CD14-positive monocyte (primary cell): ENCODE results near the gene SMIM22. TPM values are rescaled to one million over a fixed set of nuclear protein-coding genes. Genes with fewer than 3 reads are reported as not detected.

Experiments
- DNase-seq, 3 donors: peaks; one replicate each; pipeline ENCODE4 v3.0.0-alpha.2; 2011 to 2022
- H2AFZ ChIP-seq: 2 replicates; pipeline ENCODE4 v1.6.0; 2012; ENCODE audit warnings: mild to moderate bottlenecking, low read depth, low read length, inconsistent platforms; ENCODE audit not compliant: insufficient read depth, poor library complexity, severe bottlenecking
- H3K27ac ChIP-seq, 2 donors: 1 replicate in 1 of 2; 2 replicates in 1 of 2; pipeline ENCODE4 v1.5.1; 2012 to 2013; ENCODE audit warnings: low read length in 2 of 2, control low read depth in 1 of 2, inconsistent platforms in 1 of 2, low read depth in 1 of 2, mild to moderate bottlenecking in 1 of 2
- H3K27me3 ChIP-seq, 2 donors: one replicate each; pipeline versions ENCODE4 v1.6.0 to v1.6.1; 2011 to 2013; ENCODE audit warnings: low read length in 2 of 2; ENCODE audit not compliant: control insufficient read depth in 2 of 2, insufficient read depth in 2 of 2
- H3K36me3 ChIP-seq, 2 donors: replicated peaks in 1 of 2; 1 replicate in 1 of 2; 2 replicates in 1 of 2; pipeline versions ENCODE4 v1.5.1 to v1.6.1; 2012 to 2013; ENCODE audit warnings: low read length in 2 of 2, control low read depth in 1 of 2, inconsistent platforms in 1 of 2, mild to moderate bottlenecking in 1 of 2; ENCODE audit not compliant: insufficient read depth in 2 of 2, control insufficient read depth in 1 of 2
- H3K4me1 ChIP-seq, 2 donors: 1 replicate in 1 of 2; 2 replicates in 1 of 2; pipeline versions ENCODE4 v1.5.1 to v1.6.1; 2012 to 2013; ENCODE audit warnings: low read length in 2 of 2, control low read depth in 1 of 2, inconsistent platforms in 1 of 2, mild to moderate bottlenecking in 1 of 2, moderate library complexity in 1 of 2; ENCODE audit not compliant: insufficient read depth in 2 of 2, control insufficient read depth in 1 of 2
- H3K4me2 ChIP-seq: replicated peaks from 2 replicates; pipeline ENCODE3; 2012; ENCODE audit warnings: low read length, moderate library complexity, mild to moderate bottlenecking; ENCODE audit not compliant: poor library complexity, severe bottlenecking; ENCODE audit errors: extremely low read depth
- H3K4me3 ChIP-seq, 3 experiments: fragments of 200-600 bp in 1 of 3; sonication (generic) in 1 of 3; replicated peaks in 1 of 3; 1 replicate in 2 of 3; 2 replicates in 1 of 3; pipeline ENCODE4 v1.5.1; 2011 to 2013; ENCODE audit warnings: low read length in 3 of 3, mild to moderate bottlenecking in 3 of 3, control low read depth in 2 of 3, low read depth in 2 of 3, inconsistent platforms in 1 of 3, moderate library complexity in 1 of 3
- H3K79me2 ChIP-seq: 2 replicates; pipeline ENCODE4 v1.6.0; 2012; ENCODE audit warnings: mild to moderate bottlenecking, control low read depth, inconsistent platforms, low read length, moderate library complexity; ENCODE audit not compliant: insufficient read depth
- H3K9ac ChIP-seq: 2 replicates; pipeline ENCODE4 v1.6.0; 2017; ENCODE audit warnings: low read length, mild to moderate bottlenecking; ENCODE audit not compliant: insufficient read depth, poor library complexity, severe bottlenecking
- H3K9me3 ChIP-seq, 2 donors: replicated peaks in 1 of 2; 1 replicate in 1 of 2; 2 replicates in 1 of 2; pipeline versions ENCODE4 v1.5.1 to v1.6.1; 2012 to 2013; ENCODE audit warnings: low read length in 2 of 2, control low read depth in 1 of 2; ENCODE audit not compliant: control insufficient read depth in 1 of 2, insufficient read depth in 1 of 2
- H4K20me1 ChIP-seq: 2 replicates; pipeline ENCODE4 v1.6.0; 2012; ENCODE audit warnings: mild to moderate bottlenecking, low read length, control low read depth, moderate library complexity; ENCODE audit not compliant: insufficient read depth
- H3K27ac Mint-ChIP-seq, 7 donors: one replicate each; pipeline ENCODE4 v1.8.0; 2020; ENCODE audit warnings: mild to moderate bottlenecking in 7 of 7, mixed read lengths in 7 of 7, moderate library complexity in 6 of 7, inconsistent platforms in 2 of 7
- H3K27me3 Mint-ChIP-seq, 3 donors: one replicate each; pipeline ENCODE4 v1.8.0; 2021 to 2022; ENCODE audit warnings: low read depth in 3 of 3, mild to moderate bottlenecking in 3 of 3, mixed read lengths in 3 of 3, moderate library complexity in 3 of 3, inconsistent platforms in 1 of 3
- H3K36me3 Mint-ChIP-seq, 2 donors: one replicate each; pipeline ENCODE4 v1.8.0; 2020; ENCODE audit warnings: mixed read lengths in 2 of 2, inconsistent platforms in 1 of 2, mild to moderate bottlenecking in 1 of 2
- H3K4me1 Mint-ChIP-seq: one replicate; pipeline ENCODE4 v1.8.0; 2020; ENCODE audit warnings: mild to moderate bottlenecking, mixed read lengths
- H3K4me3 Mint-ChIP-seq, 2 donors: one replicate each; pipeline ENCODE4 v1.8.0; 2020; ENCODE audit warnings: mild to moderate bottlenecking in 2 of 2, mixed read lengths in 2 of 2, moderate library complexity in 1 of 2
- H3K9me3 Mint-ChIP-seq, 7 donors: one replicate each; pipeline ENCODE4 v1.8.0; 2020 to 2022; ENCODE audit warnings: mixed read lengths in 7 of 7, mild to moderate bottlenecking in 6 of 7, moderate library complexity in 6 of 7, inconsistent platforms in 2 of 7
- CTCF ChIP-seq: fragments of 200-600 bp; IDR thresholded peaks from one replicate; pipeline ENCODE4 v1.8.0; 2022; ENCODE audit warnings: antibody characterized with exemption, mild to moderate bottlenecking
- WGBS: methylation state at CpG from one replicate; pipeline ENCODE4 v1.1.5; 2013; ENCODE audit warnings: missing lambda C conversion rate; ENCODE audit not compliant: insufficient coverage; 5-methylcytosine and 5-hydroxymethylcytosine counted together
- intact Hi-C, 2 donors: fragments of 100-400 bp; cut with micrococcal nuclease; formaldehyde crosslinking; loops; one replicate each; pipeline versions ENCODE4 v1.15.0 to v1.15.1; 2023
- polyA plus RNA-seq, 3 donors: library from polyadenylated mRNA; depleted of rRNA in 1 of 3; unstranded in 2 of 3; stranded (reverse) in 1 of 3; fragments of 300-500 nt in 2 of 3; fragments of >200 nt in 1 of 3; fragmentation: Illumina TruSeq in 2 of 3; gene quantifications; 1 replicate in 2 of 3; 2 replicates in 1 of 3; pipeline ENCODE4 v1.2.3, GENCODE V29; 2012 to 2021

Gene SMIM22
- polyA plus RNA-seq, 3 donors, result not detected

GRCh38 chr16:4788910-4789309 is 6.3 kb upstream of the SMIM22 start:
- Mint-ChIP-seq H3K9me3 (peaks cover 0 to 2% (median 0%) of the 10 kb centered on the region in 7 donors), H3K27me3 (peaks cover 1 to 9% (median 5%) of the 10 kb centered on the region in 3 donors), H3K27ac (no peak overlapping the region), H3K4me3 (no peak overlapping the region), H3K36me3 (no peaks in the 10 kb centered on the region), H3K4me1 (peaks cover 3% of the 10 kb centered on the region)
- Histone ChIP-seq H3K36me3 (no peaks in the 10 kb centered on the region), H3K27me3 (no peaks in the 10 kb centered on the region), H3K4me3 (no peak overlapping the region), H3K27ac (no peak overlapping the region), H3K4me2 (no peak overlapping the region), H3K9me3 (no peaks in the 10 kb centered on the region), H2AFZ (no peak overlapping the region), H3K9ac (no peak overlapping the region), H4K20me1 (no peaks in the 10 kb centered on the region), H3K79me2 (no peaks in the 10 kb centered on the region), H3K4me1 (no peaks in the 10 kb centered on the region)
- TF ChIP-seq CTCF, result no peak
- no peak for DNase-seq
- no CpG with 5 or more reads among the region's 7 CpGs for WGBS
- intact Hi-C loops, result no loop called here

GRCh38 chr16:4790261-4790660 is 4.9 kb upstream of the SMIM22 start:
- no peak for TF ChIP-seq CTCF
- peaks cover 0 to 2% (median 0%) of the 10 kb centered on the region in 7 donors for H3K9me3 Mint-ChIP-seq
- DNase-seq, result no peak

More at GRCh38 chr16:4790261-4790660, 4.9 kb upstream of the SMIM22 start:
- H3K4me1 ChIP-seq, result no peaks in the 10 kb centered on the region
- Mint-ChIP-seq H3K27ac (no peak overlapping the region), H3K4me1 (peaks cover 3% of the 10 kb centered on the region), H3K36me3 (peaks cover 0 to under 1% of the 10 kb centered on the region in 2 donors), H3K4me3 (no peak overlapping the region), H3K27me3 (peaks cover 0 to 7% (median 5%) of the 10 kb centered on the region in 3 donors)
- H3K4me2 ChIP-seq, result no peak overlapping the region
- H3K27ac ChIP-seq, result no peak overlapping the region
- H3K9me3 ChIP-seq, result no peaks in the 10 kb centered on the region
- H4K20me1 ChIP-seq, result no peaks in the 10 kb centered on the region
- H3K9ac ChIP-seq, result no peak overlapping the region
- H3K36me3 ChIP-seq, result no peaks in the 10 kb centered on the region
- H3K27me3 ChIP-seq, result no peaks in the 10 kb centered on the region
- H3K4me3 ChIP-seq, result no peak overlapping the region
- no peak overlapping the region for H2AFZ ChIP-seq
- intact Hi-C loops, result no loop called here
- H3K79me2 ChIP-seq, result no peaks in the 10 kb centered on the region
- 92% methylated on average over 7 of the region's 10 CpGs for WGBS
